MM.1S (cell line): ENCODE results near the gene CHPF.

ENCODE experiments used
- DNase-seq: peaks from one replicate; pipeline ENCODE4 v3.0.0-alpha.2; 2015
- H2AFZ ChIP-seq: fragments of 300-600 bp; sonication (generic); 2 replicates; pipeline ENCODE4 v1.6.0; 2016; ENCODE audit warnings: antibody characterized with exemption, low read length
- H3F3A ChIP-seq: fragments of 300-600 bp; sonication (generic); 2 replicates; pipeline ENCODE4 v1.6.1; 2016; ENCODE audit warnings: mild to moderate bottlenecking, antibody characterized with exemption, low read length, moderate library complexity, mixed read lengths; ENCODE audit not compliant: insufficient read depth
- H3K27ac ChIP-seq: fragments of 300-600 bp; sonication (generic); 2 replicates; pipeline ENCODE4 v1.5.1; 2016; ENCODE audit warnings: mild to moderate bottlenecking, low read length
- H3K27me3 ChIP-seq: fragments of 300-600 bp; sonication (generic); replicated peaks from 2 replicates; pipeline ENCODE4 v1.6.0; 2016; ENCODE audit warnings: low read length; ENCODE audit not compliant: insufficient read depth
- H3K36me3 ChIP-seq: fragments of 300-600 bp; sonication (generic); replicated peaks from 2 replicates; pipeline ENCODE4 v1.6.1; 2016; ENCODE audit warnings: mild to moderate bottlenecking, low read length, mixed read lengths; ENCODE audit not compliant: insufficient read depth
- H3K4me1 ChIP-seq: fragments of 300-600 bp; sonication (generic); 2 replicates; pipeline ENCODE4 v1.6.1; 2016; ENCODE audit warnings: low read length, mixed read lengths
- H3K4me2 ChIP-seq: fragments of 300-600 bp; sonication (generic); 2 replicates; pipeline ENCODE4 v1.6.0; 2016; ENCODE audit warnings: low read depth, low read length
- H3K4me3 ChIP-seq: fragments of 300-600 bp; sonication (generic); 2 replicates; pipeline ENCODE4 v1.5.1; 2016; ENCODE audit warnings: low read length, mixed read lengths
- H3K79me2 ChIP-seq: fragments of 300-600 bp; sonication (generic); 2 replicates; pipeline ENCODE4 v1.6.1; 2016; ENCODE audit warnings: mixed run types, low read length, mixed read lengths
- H3K9ac ChIP-seq: fragments of 300-600 bp; sonication (generic); 2 replicates; pipeline ENCODE4 v1.6.1; 2016; ENCODE audit warnings: low read length, mixed read lengths
- H3K9me2 ChIP-seq: fragments of 300-600 bp; sonication (generic); replicated peaks from 2 replicates; pipeline ENCODE4 v1.6.1; 2016; ENCODE audit warnings: mild to moderate bottlenecking, low read length, mixed read lengths; ENCODE audit not compliant: insufficient read depth
- H3K9me3 ChIP-seq: fragments of 300-600 bp; sonication (generic); replicated peaks from 2 replicates; pipeline ENCODE4 v1.6.1; 2016; ENCODE audit warnings: mild to moderate bottlenecking, low read length, mixed read lengths; ENCODE audit not compliant: insufficient read depth
- H4K20me1 ChIP-seq: fragments of 300-600 bp; sonication (generic); 2 replicates; pipeline ENCODE4 v1.6.1; 2016; ENCODE audit warnings: mild to moderate bottlenecking, low read length, moderate library complexity, mixed read lengths; ENCODE audit not compliant: insufficient read depth
- EZH2 ChIP-seq: fragments of 300-600 bp; sonication (generic); optimal IDR thresholded peaks from 2 replicates; pipeline ENCODE3; 2017; ENCODE audit warnings: low read depth, mild to moderate bottlenecking, antibody characterized with exemption, low read length, mixed read lengths
- EZH2phosphoT487 ChIP-seq: fragments of 300-600 bp; sonication (generic); IDR thresholded peaks from 2 replicates; pipeline ENCODE4 v1.6.1; 2018; ENCODE audit warnings: antibody characterized with exemption, low read length
- TF ChIP-seq, protein P1 (sequence below): fragments of 300-600 bp; sonication (generic); IDR thresholded peaks from 2 replicates; pipeline ENCODE4 v1.5.1; 2016; ENCODE audit warnings: antibody characterized with exemption, low read length, mixed read lengths

The CHPF gene

DNA sequence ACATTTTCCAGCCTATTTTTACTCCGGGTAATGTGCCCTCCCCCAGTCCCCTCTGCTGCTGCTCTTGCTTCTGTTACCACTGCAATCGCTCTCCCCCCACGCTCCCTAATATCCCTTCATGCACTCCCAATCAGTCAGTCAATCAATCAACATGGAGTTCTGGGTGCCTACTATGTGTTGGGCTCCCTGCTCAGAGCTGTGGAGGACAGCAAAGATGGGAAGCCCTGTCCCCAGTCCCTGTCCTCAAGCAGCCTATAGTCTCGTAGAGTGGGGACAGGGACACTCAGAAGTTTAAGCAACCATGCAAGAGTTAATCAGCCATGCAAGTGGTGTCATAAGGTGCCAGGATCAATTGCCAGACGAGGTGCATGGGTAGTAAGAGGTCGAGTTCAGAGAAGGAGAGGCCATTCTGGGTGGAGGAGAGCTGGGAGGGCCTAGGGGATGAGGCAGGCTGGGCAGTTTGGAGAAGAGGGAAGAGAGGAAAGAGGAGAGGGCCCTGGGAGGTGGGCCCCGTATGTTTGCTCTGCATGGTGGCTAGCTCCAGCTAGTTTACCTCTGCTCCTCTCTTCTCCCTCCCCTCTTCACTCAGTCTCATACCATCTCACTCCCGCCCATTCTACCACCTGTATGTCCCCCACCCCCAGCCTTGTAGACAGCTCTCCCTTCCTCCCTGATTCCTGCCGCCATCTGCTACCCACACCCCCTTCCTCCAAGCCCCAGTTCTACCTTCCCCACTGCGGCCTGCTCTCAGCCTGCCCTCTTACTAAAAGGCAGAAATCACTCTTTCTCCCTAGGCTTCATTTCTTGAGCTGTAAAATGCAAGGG, 25.4 kb downstream of the CHPF start:
- Histone ChIP-seq H3K4me1 (no peaks in the 10 kb centered on the region), H3K9me3 (no peaks in the 10 kb centered on the region), H3K4me2 (no peak overlapping the region), H3K79me2 (no peaks in the 10 kb centered on the region), H3F3A (no peaks in the 10 kb centered on the region), H3K27me3 (peaks cover 100% of the 10 kb centered on the region), H3K9ac (no peak overlapping the region), H3K27ac (no peak overlapping the region), H3K36me3 (no peaks in the 10 kb centered on the region), H4K20me1 (no peaks in the 10 kb centered on the region), H3K4me3 (no peak overlapping the region), H3K9me2 (no peaks in the 10 kb centered on the region), H2AFZ (no peak overlapping the region)
- TF ChIP-seq, protein P1, sequence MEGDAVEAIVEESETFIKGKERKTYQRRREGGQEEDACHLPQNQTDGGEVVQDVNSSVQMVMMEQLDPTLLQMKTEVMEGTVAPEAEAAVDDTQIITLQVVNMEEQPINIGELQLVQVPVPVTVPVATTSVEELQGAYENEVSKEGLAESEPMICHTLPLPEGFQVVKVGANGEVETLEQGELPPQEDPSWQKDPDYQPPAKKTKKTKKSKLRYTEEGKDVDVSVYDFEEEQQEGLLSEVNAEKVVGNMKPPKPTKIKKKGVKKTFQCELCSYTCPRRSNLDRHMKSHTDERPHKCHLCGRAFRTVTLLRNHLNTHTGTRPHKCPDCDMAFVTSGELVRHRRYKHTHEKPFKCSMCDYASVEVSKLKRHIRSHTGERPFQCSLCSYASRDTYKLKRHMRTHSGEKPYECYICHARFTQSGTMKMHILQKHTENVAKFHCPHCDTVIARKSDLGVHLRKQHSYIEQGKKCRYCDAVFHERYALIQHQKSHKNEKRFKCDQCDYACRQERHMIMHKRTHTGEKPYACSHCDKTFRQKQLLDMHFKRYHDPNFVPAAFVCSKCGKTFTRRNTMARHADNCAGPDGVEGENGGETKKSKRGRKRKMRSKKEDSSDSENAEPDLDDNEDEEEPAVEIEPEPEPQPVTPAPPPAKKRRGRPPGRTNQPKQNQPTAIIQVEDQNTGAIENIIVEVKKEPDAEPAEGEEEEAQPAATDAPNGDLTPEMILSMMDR = no peak
- no peak for DNase-seq

DNA sequence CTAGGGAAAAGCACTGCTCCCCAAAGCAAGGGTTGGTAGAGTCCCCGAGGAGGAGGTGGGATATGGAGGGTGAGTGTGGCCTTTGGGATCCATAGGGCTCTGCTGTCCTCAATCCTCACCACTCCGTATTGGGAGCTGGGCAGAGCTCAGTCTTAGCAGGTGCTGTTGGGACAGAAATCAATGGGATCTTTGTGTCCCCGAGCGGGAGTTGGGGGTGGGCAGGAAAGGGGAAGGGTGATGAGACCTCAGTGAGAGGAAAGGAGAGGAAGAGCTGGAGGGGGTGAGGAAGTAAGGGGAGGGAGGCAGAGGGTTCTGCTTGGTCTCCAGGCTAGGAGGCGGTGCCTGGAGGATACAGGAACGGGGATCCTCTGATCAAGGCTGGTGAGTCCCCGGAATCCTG, 26.7 kb downstream of the CHPF start:
- no peaks in the 10 kb centered on the region for H3K4me1 ChIP-seq
- H3K9me3 ChIP-seq = no peaks in the 10 kb centered on the region
- H3F3A ChIP-seq = no peaks in the 10 kb centered on the region
- H3K4me2 ChIP-seq = no peak overlapping the region
- H3K4me3 ChIP-seq = no peak overlapping the region
- H3K9me2 ChIP-seq = no peaks in the 10 kb centered on the region
- no peak overlapping the region for H2AFZ ChIP-seq
- H3K27me3 ChIP-seq = peaks cover 100% of the 10 kb centered on the region
- H3K27ac ChIP-seq = no peak overlapping the region
- TF ChIP-seq, protein P1 = no peak
- no peak for TF ChIP-seq EZH2phosphoT487
- TF ChIP-seq EZH2 = no peak
- no peak overlapping the region for H3K9ac ChIP-seq
- H3K36me3 ChIP-seq = no peaks in the 10 kb centered on the region
- H3K79me2 ChIP-seq = no peaks in the 10 kb centered on the region
- no peaks in the 10 kb centered on the region for H4K20me1 ChIP-seq
- no peak for DNase-seq

DNA sequence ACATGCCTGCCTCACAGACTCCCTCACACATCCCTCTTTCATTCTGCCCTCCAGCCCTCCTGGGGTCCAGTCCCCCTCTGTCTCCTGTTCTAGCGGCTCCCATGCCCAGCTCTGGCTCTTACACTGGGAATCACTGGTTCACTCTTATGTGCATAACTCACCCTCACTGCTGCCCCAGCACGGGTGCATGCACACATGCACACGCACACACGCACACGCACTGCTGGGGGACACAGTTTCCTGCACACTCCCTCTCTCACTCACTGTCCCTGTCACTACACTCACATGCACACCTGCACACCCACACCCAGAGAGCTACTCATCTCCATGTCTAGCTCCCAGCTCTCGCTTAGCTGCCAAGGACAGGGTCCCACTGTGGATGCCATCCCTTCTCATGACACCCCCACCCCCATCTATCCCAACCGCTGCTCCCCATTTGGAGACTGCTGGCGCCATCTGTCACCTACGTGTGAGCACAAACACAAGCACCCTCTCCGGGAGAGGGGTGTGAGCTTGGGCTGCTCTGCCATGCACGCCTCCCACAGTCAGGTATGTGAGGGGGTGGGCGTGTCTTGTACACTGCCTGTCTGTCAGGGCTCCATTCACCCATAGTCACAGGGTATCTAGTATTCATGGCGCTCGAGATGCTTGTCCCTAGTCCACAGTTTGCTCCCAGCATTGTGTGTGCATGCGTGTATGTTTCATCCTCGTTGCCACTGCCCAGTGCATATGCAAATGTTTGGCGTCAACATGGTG, 27.6 kb downstream of the CHPF start:
- H3K27me3 ChIP-seq = peaks cover 99% of the 10 kb centered on the region

More for the DNA sequence above, 27.6 kb downstream of the CHPF start:
- TF ChIP-seq EZH2phosphoT487 = no peak
- TF ChIP-seq EZH2 = no peak
- H2AFZ ChIP-seq = no peak overlapping the region
- no peak overlapping the region for H3K4me3 ChIP-seq
- no peak overlapping the region for H3K4me2 ChIP-seq
- no peaks in the 10 kb centered on the region for H3K36me3 ChIP-seq
- no peaks in the 10 kb centered on the region for H3K9me2 ChIP-seq
- H3K27ac ChIP-seq = no peak overlapping the region
- H3K79me2 ChIP-seq = no peaks in the 10 kb centered on the region
- no peaks in the 10 kb centered on the region for H4K20me1 ChIP-seq
- no peaks in the 10 kb centered on the region for H3K4me1 ChIP-seq
- H3F3A ChIP-seq = no peaks in the 10 kb centered on the region
- no peak overlapping the region for H3K9ac ChIP-seq
- H3K9me3 ChIP-seq = no peaks in the 10 kb centered on the region
- no peak for DNase-seq
